Hepatocyte (in vitro differentiated cells): ENCODE results near the gene NAA15. TPM values are rescaled to one million over a fixed set of nuclear protein-coding genes. Genes with fewer than 3 reads are reported as not detected.

Experiments
- DNase-seq: peaks from one replicate; pipeline ENCODE4 v3.0.0-alpha.2; 2016; ENCODE audit warnings: low spot score
- H2AFZ ChIP-seq: fragments of 200-600 bp; sonication (generic); 2 replicates; pipeline ENCODE4 v1.6.0; 2016; ENCODE audit warnings: antibody characterized with exemption, mild to moderate bottlenecking
- H3K27ac ChIP-seq: fragments of 200-600 bp; sonication (generic); 2 replicates; pipeline ENCODE4 v1.5.1; 2016; ENCODE audit warnings: mild to moderate bottlenecking
- H3K27me3 ChIP-seq: fragments of 200-600 bp; sonication (generic); 2 replicates; pipeline ENCODE4 v1.6.1; 2016
- H3K36me3 ChIP-seq: fragments of 200-600 bp; sonication (generic); replicated peaks from 2 replicates; pipeline ENCODE4 v1.5.1; 2016; ENCODE audit warnings: low read depth; ENCODE audit not compliant: insufficient read depth
- H3K4me1 ChIP-seq: fragments of 200-600 bp; sonication (generic); 2 replicates; pipeline ENCODE4 v1.5.1; 2016; ENCODE audit warnings: mild to moderate bottlenecking, moderate library complexity; ENCODE audit not compliant: insufficient read depth
- H3K4me2 ChIP-seq: fragments of 200-600 bp; sonication (generic); 2 replicates; pipeline ENCODE4 v1.6.0; 2016
- H3K4me3 ChIP-seq: fragments of 200-600 bp; sonication (generic); 2 replicates; pipeline ENCODE4 v1.5.1; 2016; ENCODE audit warnings: mild to moderate bottlenecking
- H3K79me2 ChIP-seq: fragments of 200-600 bp; sonication (generic); 2 replicates; pipeline ENCODE4 v1.6.0; 2017; ENCODE audit warnings: mild to moderate bottlenecking
- H3K9me2 ChIP-seq: fragments of 200-600 bp; sonication (generic); replicated peaks from 2 replicates; pipeline ENCODE4 v1.6.0; 2017; ENCODE audit warnings: mild to moderate bottlenecking; ENCODE audit not compliant: insufficient read depth
- H3K9me3 ChIP-seq: fragments of 200-600 bp; sonication (generic); 2 replicates; pipeline ENCODE4 v1.5.1; 2016; ENCODE audit warnings: low read depth, mild to moderate bottlenecking
- H4K20me1 ChIP-seq: fragments of 200-600 bp; sonication (generic); 2 replicates; pipeline ENCODE4 v1.6.0; 2016; ENCODE audit warnings: mild to moderate bottlenecking; ENCODE audit not compliant: insufficient read depth, poor library complexity, severe bottlenecking
- CTCF ChIP-seq: fragments of 200-600 bp; sonication (generic); IDR thresholded peaks from 2 replicates; pipeline ENCODE4 v1.5.1; 2016; ENCODE audit warnings: antibody characterized with exemption, mild to moderate bottlenecking; ENCODE audit not compliant: poor library complexity
- EZH2 ChIP-seq: fragments of 200-600 bp; sonication (generic); IDR thresholded peaks from 2 replicates; pipeline ENCODE4 v1.6.1; 2016; ENCODE audit warnings: antibody characterized with exemption, mild to moderate bottlenecking, borderline replicate concordance
- EZH2phosphoT487 ChIP-seq: fragments of 200-600 bp; sonication (generic); IDR thresholded peaks from one replicate; pipeline ENCODE4 v1.6.1; 2018; ENCODE audit warnings: antibody characterized with exemption, mild to moderate bottlenecking, low read depth, moderate library complexity; ENCODE audit not compliant: unreplicated experiment, severe bottlenecking
- WGBS: methylation state at CpG from one replicate; pipeline ENCODE4 v1.1.6; 2016; ENCODE audit warnings: low lambda C conversion rate; ENCODE audit errors: missing lambda C conversion rate; 5-methylcytosine and 5-hydroxymethylcytosine counted together
- polyA plus RNA-seq: library from polyadenylated mRNA; unstranded; fragments of >200 nt; fragmentation: Nextera tagmentation; extraction: Ambion mirVana; gene quantifications from 2 replicates; pipeline ENCODE4 v1.2.1, GENCODE V29; 2016
- total RNA-seq: library from RNA; depleted of rRNA; stranded (reverse); fragments of >200 nt; gene quantifications from 2 replicates; pipeline ENCODE4 v1.2.3, GENCODE V29; 2014

Gene NAA15
- total and polyA plus RNA-seq, 2 experiments from 2014 or later, result 15.3 to 29.6 TPM

- Histone ChIP-seq H3K27me3 (no peaks in the 10 kb centered on the region), H3K9me2 (no peaks in the 10 kb centered on the region), H3K79me2 (peaks cover 74% of the 10 kb centered on the region), H3K9me3 (no peaks in the 10 kb centered on the region), H3K4me1 (no peaks in the 10 kb centered on the region), H3K36me3 (no peaks in the 10 kb centered on the region), H4K20me1 (peaks cover 10% of the 10 kb centered on the region), H2AFZ (no peak overlapping the region), H3K4me3 (no peak overlapping the region), H3K27ac (no peak overlapping the region), H3K4me2 (no peak overlapping the region)
- 97% methylated on average over 2 of the region's 2 CpGs for WGBS
- DNase-seq, result no peak
- no peak for TF ChIP-seq CTCF
- TF ChIP-seq EZH2phosphoT487, result no peak
These were observed 31.7 kb downstream of the NAA15 start for GRCh38 chr4:139333046-139333445.

DNA sequence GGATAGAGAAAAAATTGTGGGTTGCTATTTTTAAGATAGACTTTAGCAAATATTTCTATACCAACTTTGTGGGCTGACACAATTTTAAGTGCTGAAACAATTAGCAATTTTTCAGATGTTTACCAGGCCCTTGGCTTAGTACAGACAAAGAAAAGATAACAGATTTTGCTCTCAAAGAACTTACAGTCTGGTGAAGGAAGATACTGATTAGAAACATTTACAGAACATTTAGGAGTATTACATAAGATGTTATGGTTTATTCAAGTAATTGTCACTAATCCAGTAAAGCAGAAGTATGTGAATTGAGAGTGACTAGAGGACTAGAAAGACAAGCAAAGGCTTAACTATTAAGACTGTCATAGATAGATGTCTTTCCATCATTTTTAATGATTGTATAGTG, 36.3 kb downstream of the NAA15 start:
- DNase-seq, result no peak
- Histone ChIP-seq H3K36me3 (no peaks in the 10 kb centered on the region), H2AFZ (no peak overlapping the region), H4K20me1 (peaks cover 6% of the 10 kb centered on the region), H3K79me2 (peaks cover 36% of the 10 kb centered on the region), H3K4me1 (no peaks in the 10 kb centered on the region), H3K27me3 (no peaks in the 10 kb centered on the region), H3K9me3 (no peaks in the 10 kb centered on the region), H3K4me3 (no peak overlapping the region), H3K27ac (no peak overlapping the region), H3K9me2 (no peaks in the 10 kb centered on the region), H3K4me2 (no peak overlapping the region)
- TF ChIP-seq EZH2, result no peak
- TF ChIP-seq CTCF, result no peak
- no peak for TF ChIP-seq EZH2phosphoT487

GRCh38 chr4:139361301-139361700, 60.0 kb downstream of the NAA15 start:
- DNase-seq, result no peak
- Histone ChIP-seq H4K20me1 (no peaks in the 10 kb centered on the region), H3K9me2 (no peaks in the 10 kb centered on the region), H3K79me2 (no peaks in the 10 kb centered on the region), H3K9me3 (no peaks in the 10 kb centered on the region), H3K27me3 (no peaks in the 10 kb centered on the region), H3K36me3 (peaks cover 8% of the 10 kb centered on the region), H3K4me2 (no peak overlapping the region), H3K4me3 (no peak overlapping the region), H3K27ac (no peak overlapping the region), H2AFZ (no peak overlapping the region), H3K4me1 (no peaks in the 10 kb centered on the region)
- 97% methylated on average over 1 of the region's 1 CpG for WGBS
- TF ChIP-seq EZH2phosphoT487 (no peak), CTCF (no peak), EZH2 (no peak)

DNA sequence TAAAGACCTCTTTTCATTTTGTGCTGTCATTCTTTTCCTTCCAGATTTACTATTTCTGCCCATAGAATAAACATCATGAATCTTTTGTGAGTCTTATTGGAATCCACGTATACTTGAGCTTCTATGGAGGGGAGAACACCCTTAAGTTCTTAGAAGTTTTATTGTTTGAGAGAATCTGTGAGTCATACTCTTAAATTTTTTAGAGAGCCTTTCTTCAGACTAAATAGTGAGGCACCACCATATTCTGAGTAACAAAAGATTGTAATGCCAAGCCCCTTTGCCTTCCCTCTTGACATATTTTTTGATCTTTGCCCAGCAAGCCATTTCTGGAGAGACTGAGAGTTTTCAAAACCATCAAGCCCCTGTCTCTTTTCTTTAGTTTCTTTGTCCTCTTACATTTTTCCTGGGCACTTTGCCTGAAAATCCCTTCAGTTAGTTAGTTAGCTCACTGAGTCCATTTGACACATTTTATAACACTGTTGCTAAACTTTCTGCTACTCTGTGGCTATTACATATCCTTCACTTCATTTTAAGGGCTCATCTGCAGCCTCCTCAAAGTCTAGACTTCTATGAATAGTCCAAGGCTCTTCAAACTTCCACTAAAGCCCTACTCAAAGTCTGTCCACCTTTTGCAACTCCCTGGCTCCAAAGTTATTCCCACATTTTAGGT, 66.3 kb downstream of the NAA15 start:
- H3K4me3 ChIP-seq, result no peak overlapping the region

More for the DNA sequence above, 66.3 kb downstream of the NAA15 start:
- Histone ChIP-seq H2AFZ (no peak overlapping the region), H3K36me3 (no peaks in the 10 kb centered on the region), H3K4me2 (no peak overlapping the region), H3K9me3 (no peaks in the 10 kb centered on the region), H3K27me3 (no peaks in the 10 kb centered on the region), H3K9me2 (no peaks in the 10 kb centered on the region), H3K4me1 (no peaks in the 10 kb centered on the region), H3K27ac (peak overlapping the region; percentile 68), H3K79me2 (no peaks in the 10 kb centered on the region), H4K20me1 (no peaks in the 10 kb centered on the region)
- WGBS, result 44% methylated on average over 1 of the region's 1 CpG
- TF ChIP-seq CTCF (no peak), EZH2 (no peak), EZH2phosphoT487 (no peak)
- DNase-seq, result no peak
